ENCODE results near the gene MED6.

GRCh38 chr14:70624972-70625371, 24.5 kb upstream of the MED6 start:
- TF ChIP-seq CTCF (IDR thresholded peaks at IDR 0.05) (no peak), AFF4 (CRISPR knock-in tag; IDR thresholded peaks at IDR 0.05; ENCODE audit: borderline replicate concordance) (no peak), EMX1 (CRISPR knock-in tag; IDR thresholded peaks at IDR 0.05) (no peak)

Data from WTC11 (cell line).